Hematopoietic multipotent progenitor cell treated with erythropoietin and hydrocortisone succinate and interleukin-3 and kit ligand, for 15 days (in vitro differentiated cells): ENCODE results near the gene NME8.

ENCODE experiments used
- DNase-seq: peaks from one replicate; pipeline ENCODE4 v3.0.0-alpha.2; 2015; ENCODE audit warnings: low spot score

Gene NME8

GRCh38 chr7:37933018-37933566 lies 84.7 kb downstream of the NME8 start:
- DNase-seq, result no peak

GRCh38 chr7:37942934-37943610 lies 94.7 kb downstream of the NME8 start:
- DNase-seq, result no peak

- no peak for DNase-seq
Observed at GRCh38 chr7:37943905-37944736, 95.7 kb downstream of the NME8 start.

DNA sequence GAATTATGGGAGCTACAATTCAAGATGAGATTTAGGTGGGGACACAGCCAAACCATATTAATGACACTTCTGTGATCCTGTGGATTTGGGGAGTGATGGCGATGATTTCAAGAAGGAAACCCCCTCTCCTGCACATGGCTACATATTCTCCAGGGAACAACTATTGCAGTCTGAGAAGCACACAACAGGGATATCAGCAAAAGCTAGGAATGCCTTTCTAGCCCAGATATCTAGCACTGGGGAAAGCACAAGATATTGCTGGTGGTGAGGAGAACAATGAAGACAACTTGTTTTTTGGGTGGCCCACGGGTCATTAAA lies 96.3 kb downstream of the NME8 start:
- no peak for DNase-seq

DNA sequence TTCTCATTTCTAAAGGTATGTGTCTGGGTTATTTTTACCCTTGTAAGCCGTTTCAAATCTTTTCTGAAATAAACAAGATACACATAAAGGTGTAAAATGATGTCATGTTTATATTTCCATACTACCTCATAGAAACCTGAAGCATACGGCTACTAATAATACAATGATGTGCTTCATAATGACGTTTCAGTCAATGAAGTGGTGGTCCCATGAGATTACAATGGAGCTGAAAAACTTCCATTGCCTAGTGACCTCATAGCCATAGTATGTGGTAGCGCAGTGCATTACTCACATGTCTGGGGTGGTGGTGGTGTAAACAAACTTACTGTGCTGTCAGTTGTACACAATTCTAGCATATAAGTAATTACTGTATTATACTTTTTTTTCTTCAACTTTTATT lies 96.9 kb downstream of the NME8 start:
- DNase-seq, result no peak

- no peak for DNase-seq
Observed at GRCh38 chr7:37947138-37947940, 98.9 kb downstream of the NME8 start.

GRCh38 chr7:37947941-37948210 lies 99.5 kb downstream of the NME8 start:
- DNase-seq, result no peak
